Prostate gland (tissue), 2 donors: ENCODE data around the gene FDPS. TPM values are rescaled to one million over a fixed set of nuclear protein-coding genes. Genes with fewer than 3 reads are reported as not detected.
"Not testable (repeated sequence)": the region's sequence is repeated elsewhere in the genome, so short reads cannot be mapped to it uniquely, and the experiment has no call there.

Experiments used
- DNase-seq: peaks from one replicate; pipeline ENCODE4 v3.0.0-alpha.2; 2019; ENCODE audit warnings: low spot score
- H3K27ac ChIP-seq, 2 donors: fragments of 200-600 bp; sonication (generic); 2 replicates each; pipeline ENCODE4 v1.5.1; 2017 to 2019
- H3K27me3 ChIP-seq: fragments of 200-600 bp; sonication (generic); replicated peaks from 2 replicates; pipeline ENCODE4 v1.5.1; 2019; ENCODE audit not compliant: insufficient read depth
- H3K36me3 ChIP-seq, 2 donors: fragments of 200-600 bp; sonication (generic); 1 replicate in 1 of 2; 2 replicates in 1 of 2; pipeline versions ENCODE4 v1.5.1 to v1.8.1; 2017 to 2019
- H3K4me1 ChIP-seq: fragments of 200-600 bp; sonication (generic); replicated peaks from 2 replicates; pipeline ENCODE4 v1.5.1; 2019
- H3K4me3 ChIP-seq, 2 donors: fragments of 200-600 bp; sonication (generic); 2 replicates each; pipeline ENCODE4 v1.5.1; 2017 to 2019
- H3K9me3 ChIP-seq: fragments of 200-600 bp; sonication (generic); 2 replicates; pipeline ENCODE4 v1.5.1; 2017
- CTCF ChIP-seq, 4 experiments: fragments of 200-600 bp in 2 of 4; fragments of 450-650 bp in 2 of 4; sonication (generic) in 2 of 4; IDR thresholded peaks; 1 replicate in 3 of 4; 2 replicates in 1 of 4; pipeline ENCODE4 v1.5.1; 2016 to 2019; ENCODE audit warnings: antibody characterized with exemption in 4 of 4, mild to moderate bottlenecking in 2 of 4, moderate library complexity in 2 of 4
- POLR2A ChIP-seq: fragments of 450-650 bp; IDR thresholded peaks from one replicate; pipeline ENCODE4 v1.6.1; 2016; ENCODE audit warnings: antibody characterized with exemption, mild to moderate bottlenecking
- POLR2AphosphoS5 ChIP-seq: sonication (generic); formaldehyde crosslinking; IDR thresholded peaks from one replicate; pipeline ENCODE4 v1.6.1; 2017; ENCODE audit warnings: antibody characterized with exemption
- WGBS: methylation state at CpG from one replicate; pipeline ENCODE4 v1.1.5; 2018; 5-methylcytosine and 5-hydroxymethylcytosine counted together
- intact Hi-C: fragments of 100-400 bp; cut with DNase I; formaldehyde crosslinking; loops from one replicate; pipeline ENCODE4 v1.14.2; 2022
- total RNA-seq, 2 donors: library from RNA; depleted of rRNA; stranded (reverse); fragments of >200 nt; gene quantifications; one replicate each; pipeline ENCODE4 v1.1.0, GENCODE V29; 2016

FDPS gene
- total RNA-seq, 2 donors from 2014 or later: 59.6 to 100 TPM

- Histone ChIP-seq H3K27ac (no peak overlapping the region), H3K4me1 (peaks cover 2% of the 10 kb centered on the region), H3K4me3 (no peak overlapping the region), H3K27me3 (no peaks in the 10 kb centered on the region), H3K9me3 (no peaks in the 10 kb centered on the region), H3K36me3 (no peaks in the 10 kb centered on the region)
- DNase-seq: no peak
- TF ChIP-seq POLR2A: no peak
- no peak for TF ChIP-seq POLR2AphosphoS5
- TF ChIP-seq CTCF (IDR thresholded peaks at IDR 0.05): no peak
- intact Hi-C loops: no loop called here
- 84% methylated on average over 7 of the region's 7 CpGs for WGBS
These were observed 18.0 kb downstream of the FDPS start for GRCh38 chr1:155326631-155327037.

GRCh38 chr1:155327981-155328380, 19.3 kb downstream of the FDPS start:
- WGBS: 84% methylated on average over 4 of the region's 4 CpGs
- H3K27me3 ChIP-seq: no peaks in the 10 kb centered on the region
- no peak overlapping the region for H3K27ac ChIP-seq
- no peak overlapping the region for H3K4me3 ChIP-seq
- intact Hi-C loops: no loop called here
- DNase-seq: no peak
- no peak for TF ChIP-seq CTCF (IDR thresholded peaks at IDR 0.05)
- TF ChIP-seq POLR2A: no peak
- TF ChIP-seq POLR2AphosphoS5: no peak
- H3K36me3 ChIP-seq: no peaks in the 10 kb centered on the region
- H3K9me3 ChIP-seq: no peaks in the 10 kb centered on the region
- no peaks in the 10 kb centered on the region for H3K4me1 ChIP-seq

GRCh38 chr1:155328856-155329255, 20.2 kb downstream of the FDPS start:
- 79% methylated on average over 7 of the region's 7 CpGs for WGBS
- DNase-seq, H3K4me3 ChIP-seq, H3K4me1 ChIP-seq, H3K9me3 ChIP-seq, H3K27me3 ChIP-seq, H3K27ac ChIP-seq, H3K36me3 ChIP-seq, intact Hi-C loops: not testable (repeated sequence)

- Histone ChIP-seq H3K36me3 (no peaks in the 10 kb centered on the region), H3K4me1 (no peaks in the 10 kb centered on the region), H3K9me3 (no peaks in the 10 kb centered on the region), H3K27ac (no peak overlapping the region), H3K4me3 (no peak overlapping the region), H3K27me3 (no peaks in the 10 kb centered on the region)
- no peak for DNase-seq
- TF ChIP-seq CTCF (IDR thresholded peaks at IDR 0.05) (no peak), POLR2A (no peak), POLR2AphosphoS5 (no peak)
- WGBS: 83% methylated on average over 11 of the region's 11 CpGs
- intact Hi-C loops: no loop called here
These were observed 21.4 kb downstream of the FDPS start for GRCh38 chr1:155329980-155330598.

GRCh38 chr1:155334962-155335361, 26.3 kb downstream of the FDPS start:
- H3K36me3 ChIP-seq: peaks cover 2 to 9% of the 10 kb centered on the region in 2 donors
- H3K9me3 ChIP-seq: no peaks in the 10 kb centered on the region
- no peak overlapping the region for H3K4me3 ChIP-seq
- no peak for TF ChIP-seq POLR2AphosphoS5
- no peak for TF ChIP-seq CTCF (IDR thresholded peaks at IDR 0.05)
- 46% methylated on average over 1 of the region's 1 CpG for WGBS
- DNase-seq: no peak
- H3K27me3 ChIP-seq: no peaks in the 10 kb centered on the region
- H3K4me1 ChIP-seq: no peaks in the 10 kb centered on the region
- intact Hi-C loops: no loop called here
- no peak overlapping the region for H3K27ac ChIP-seq
